Measurements from ENCODE around the gene DNTTIP2. TPM values are rescaled to one million over a fixed set of nuclear protein-coding genes. Genes with fewer than 3 reads are reported as not detected.
A peak's percentile ranks its signal among the peaks of the same experiment; 100 is the strongest.
"Not testable (repeated sequence)": the region's sequence is repeated elsewhere in the genome, so short reads cannot be mapped to it uniquely, and the experiment has no call there.

The DNTTIP2 gene
- polyA plus RNA-seq, 1 of the 3 experiments (the other 2 are of a cell fraction) = 9.6 TPM

- TF ChIP-seq JUND (IDR thresholded peaks at IDR 0.05) = no peak
Measured at GRCh38 chr1:93839753-93840152, 39.3 kb downstream of the DNTTIP2 start (continued).

DNA sequence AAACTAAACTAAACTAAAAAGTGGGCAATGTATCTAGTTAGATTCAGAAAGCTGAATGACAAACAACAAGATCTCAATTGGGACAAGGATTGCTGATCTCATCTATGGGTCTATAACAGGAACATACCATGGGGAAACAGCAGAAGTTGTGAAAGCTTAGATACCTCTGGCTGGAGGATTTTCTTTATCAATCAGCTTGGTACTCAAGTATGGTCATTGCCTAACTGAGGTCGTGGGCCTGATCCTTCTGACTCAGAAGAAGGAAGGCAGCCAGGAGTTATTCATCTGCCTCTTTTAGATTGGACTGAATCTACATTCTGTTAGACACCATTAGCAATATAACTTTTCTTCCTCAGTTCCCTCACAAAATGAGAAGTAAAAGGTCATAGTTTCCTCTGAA, 39.7 kb downstream of the DNTTIP2 start:
- peaks cover 20% of the 10 kb centered on the region for H3F3A ChIP-seq (replicated peaks; ENCODE audit: insufficient read depth)
- TF ChIP-seq NFIC (IDR thresholded peaks at IDR 0.05; ENCODE audit: borderline replicate concordance) (0 out of 2 replicates have a peak, but pooled peaks have one; percentile 18), GATA2 (CRISPR knock-in tag; IDR thresholded peaks at IDR 0.05) (no peak)
- H3K9ac ChIP-seq = no peak overlapping the region
- peaks cover 5 to 18% of the 10 kb centered on the region in 2 experiments; a peak in 3 of 4 replicates for H3K4me1 ChIP-seq (ENCODE audit: control insufficient read depth in 1 of 2, insufficient read depth in 2 of 2, low read depth in 1 of 2, low read length in 1 of 2)
- H3K36me3 ChIP-seq (replicated peaks in 1 of 2; ENCODE audit: control insufficient read depth in 1 of 2, insufficient read depth in 2 of 2, low read length in 1 of 2) = peaks cover 0 to 4% of the 10 kb centered on the region in 2 experiments
- no peak overlapping the region for H3K4me3 ChIP-seq (ENCODE audit: low read depth in 2 of 2, low read length in 1 of 2)
- POLR2A ChIA-PET = no interaction called here
- no peak for DNase-seq
- no peaks in the 10 kb centered on the region for H3K27me3 ChIP-seq (ENCODE audit: insufficient read depth)
- no peaks in the 10 kb centered on the region for H3K9me2 ChIP-seq
- 9% methylated on average over 1 of the region's 1 CpG for WGBS (ENCODE audit: low lambda C conversion rate)
- 0 out of 2 replicates have a peak overlapping the region, but pooled peaks have one; percentile 26 for H2AFZ ChIP-seq (ENCODE audit: low read depth)
- H3K4me2 ChIP-seq = 0 out of 2 replicates have a peak overlapping the region, but pooled peaks have one; percentile 1
- H3K79me2 ChIP-seq (ENCODE audit: insufficient read depth) = peaks cover 4% of the 10 kb centered on the region; the same call in 1 of the 2 replicates
- CTCF ChIA-PET = interaction anchor here (1.0 to 8.4 kb wide), 4 partner anchors 25 to 263 kb away, joined by 3 to 231 read pairs (median 6); no protein-coding TSS in a partner anchor
- peak overlapping the region in 1 of 2 experiments; percentile 2; a peak in 1 of 4 replicates for H3K27ac ChIP-seq (ENCODE audit: low read depth in 2 of 2, low read length in 1 of 2)
- H3K9me3 ChIP-seq = no peaks in the 10 kb centered on the region
- H4K20me1 ChIP-seq (ENCODE audit: insufficient read depth) = no peaks in the 10 kb centered on the region

- Histone ChIP-seq H3K79me2 (ENCODE audit: insufficient read depth) (no peaks in the 10 kb centered on the region), H4K20me1 (ENCODE audit: insufficient read depth) (no peaks in the 10 kb centered on the region), H3K36me3 (replicated peaks in 1 of 2; ENCODE audit: control insufficient read depth in 1 of 2, insufficient read depth in 2 of 2, low read length in 1 of 2) (peaks cover 4 to 5% of the 10 kb centered on the region in 2 experiments), H3K27ac (ENCODE audit: low read depth in 2 of 2, low read length in 1 of 2) (no peak overlapping the region), H2AFZ (ENCODE audit: low read depth) (no peak overlapping the region), H3K9me3 (peaks cover 9% of the 10 kb centered on the region; the same call in 1 of the 2 replicates), H3K4me1 (ENCODE audit: control insufficient read depth in 1 of 2, insufficient read depth in 2 of 2, low read depth in 1 of 2, low read length in 1 of 2) (peaks cover 5 to 10% of the 10 kb centered on the region in 2 experiments; a peak in 3 of 4 replicates), H3F3A (replicated peaks; ENCODE audit: insufficient read depth) (peaks cover 13% of the 10 kb centered on the region), H3K27me3 (ENCODE audit: insufficient read depth) (no peaks in the 10 kb centered on the region), H3K4me2 (no peak overlapping the region), H3K9ac (no peak overlapping the region), H3K9me2 (no peaks in the 10 kb centered on the region), H3K4me3 (ENCODE audit: low read depth in 2 of 2, low read length in 1 of 2) (no peak overlapping the region)
- ChIA-PET POLR2A (no interaction called here), CTCF (interaction anchor here (1.3 kb wide), 1 partner anchor 23 kb away, joined by 3 read pairs; no protein-coding TSS in a partner anchor)
- WGBS (ENCODE audit: low lambda C conversion rate) = 95% methylated on average over 3 of the region's 3 CpGs
- TF ChIP-seq RXRA (IDR thresholded peaks at IDR 0.05; ENCODE audit: borderline replicate concordance, low read depth) = no peak
- TF ChIP-seq, protein P1, sequence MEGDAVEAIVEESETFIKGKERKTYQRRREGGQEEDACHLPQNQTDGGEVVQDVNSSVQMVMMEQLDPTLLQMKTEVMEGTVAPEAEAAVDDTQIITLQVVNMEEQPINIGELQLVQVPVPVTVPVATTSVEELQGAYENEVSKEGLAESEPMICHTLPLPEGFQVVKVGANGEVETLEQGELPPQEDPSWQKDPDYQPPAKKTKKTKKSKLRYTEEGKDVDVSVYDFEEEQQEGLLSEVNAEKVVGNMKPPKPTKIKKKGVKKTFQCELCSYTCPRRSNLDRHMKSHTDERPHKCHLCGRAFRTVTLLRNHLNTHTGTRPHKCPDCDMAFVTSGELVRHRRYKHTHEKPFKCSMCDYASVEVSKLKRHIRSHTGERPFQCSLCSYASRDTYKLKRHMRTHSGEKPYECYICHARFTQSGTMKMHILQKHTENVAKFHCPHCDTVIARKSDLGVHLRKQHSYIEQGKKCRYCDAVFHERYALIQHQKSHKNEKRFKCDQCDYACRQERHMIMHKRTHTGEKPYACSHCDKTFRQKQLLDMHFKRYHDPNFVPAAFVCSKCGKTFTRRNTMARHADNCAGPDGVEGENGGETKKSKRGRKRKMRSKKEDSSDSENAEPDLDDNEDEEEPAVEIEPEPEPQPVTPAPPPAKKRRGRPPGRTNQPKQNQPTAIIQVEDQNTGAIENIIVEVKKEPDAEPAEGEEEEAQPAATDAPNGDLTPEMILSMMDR (IDR thresholded peaks at IDR 0.05) = no peak
- TF ChIP-seq RCOR1 (IDR thresholded peaks at IDR 0.05; ENCODE audit: low read length) = no peak
- no peak for TF ChIP-seq POLR2AphosphoS5 (IDR thresholded peaks at IDR 0.05; ENCODE audit: low read depth, low read length)
- no peak for TF ChIP-seq TEAD4 (IDR thresholded peaks at IDR 0.05; ENCODE audit: borderline replicate concordance, insufficient read depth)
- no peak for TF ChIP-seq FOSL2 (IDR thresholded peaks at IDR 0.05; ENCODE audit: borderline replicate concordance, low read depth)
- no peak for TF ChIP-seq FOXJ3 (CRISPR knock-in tag; IDR thresholded peaks at IDR 0.05)
- no peak for TF ChIP-seq FOXM1 (IDR thresholded peaks at IDR 0.05; ENCODE audit: low read depth)
- TF ChIP-seq TCF12 (IDR thresholded peaks at IDR 0.05) = no peak
- no peak for TF ChIP-seq TAF1 (IDR thresholded peaks at IDR 0.05; ENCODE audit: borderline replicate concordance, low read depth, low read length)
- no peak for TF ChIP-seq IRF3 (IDR thresholded peaks at IDR 0.05; ENCODE audit: low read depth, low read length)
- TF ChIP-seq MEF2A (IDR thresholded peaks at IDR 0.05; ENCODE audit: borderline replicate concordance, low read depth) = no peak
- TF ChIP-seq JUND (IDR thresholded peaks at IDR 0.05) = no peak
- TF ChIP-seq YY1 (IDR thresholded peaks at IDR 0.05; ENCODE audit: low read depth) = no peak
- no peak for TF ChIP-seq RAD21 (IDR thresholded peaks at IDR 0.05; ENCODE audit: low read length)
- DNase-seq = no peak
Measured at GRCh38 chr1:93837961-93838360, 41.0 kb downstream of the DNTTIP2 start.

- H2AFZ ChIP-seq (ENCODE audit: low read depth); H3K4me3 ChIP-seq (ENCODE audit: low read depth in 2 of 2, low read length in 1 of 2); H3K4me1 ChIP-seq (ENCODE audit: control insufficient read depth in 1 of 2, insufficient read depth in 2 of 2, low read depth in 1 of 2, low read length in 1 of 2); H3K79me2 ChIP-seq (ENCODE audit: insufficient read depth); H3K36me3 ChIP-seq (replicated peaks in 1 of 2; ENCODE audit: control insufficient read depth in 1 of 2, insufficient read depth in 2 of 2, low read length in 1 of 2); H3K9me2 ChIP-seq; DNase-seq; H3K9ac ChIP-seq; H3K4me2 ChIP-seq; H3K27ac ChIP-seq (ENCODE audit: low read depth in 2 of 2, low read length in 1 of 2); H3K27me3 ChIP-seq (ENCODE audit: insufficient read depth); H3F3A ChIP-seq (replicated peaks; ENCODE audit: insufficient read depth); POLR2A ChIA-PET; H4K20me1 ChIP-seq (ENCODE audit: insufficient read depth): not testable (repeated sequence)
- peaks cover 13% of the 10 kb centered on the region; the same call in 1 of the 2 replicates for H3K9me3 ChIP-seq
- WGBS (ENCODE audit: low lambda C conversion rate) = 88% methylated on average over 3 of the region's 3 CpGs
- CTCF ChIA-PET = interaction anchor here (0.6 to 0.7 kb wide), 2 partner anchors 11 to 395 kb away, joined by 3 read pairs; no protein-coding TSS in a partner anchor
Measured at GRCh38 chr1:93833293-93833692, 45.7 kb downstream of the DNTTIP2 start.

All from SK-N-SH (cell line).